Endometrial microvascular endothelial cells (primary cell): ENCODE results near the gene GRIA3. TPM values are rescaled to one million over a fixed set of nuclear protein-coding genes. Genes with fewer than 3 reads are reported as not detected.
"Not testable (repeated sequence)": the region's sequence is repeated elsewhere in the genome, so short reads cannot be mapped to it uniquely, and the experiment has no call there.

Experiments used
- in situ Hi-C: cut with HindIII; loops from 2 replicates; pipeline ENCODE4 v1.10.0; 2017; ENCODE audit warnings: low sequenced_read_pairs, low pct_unique_long_range_greater_than_20kb; ENCODE audit errors: inconsistent ontology term
- total RNA-seq: library from RNA; depleted of rRNA; stranded (reverse); fragments of >200 nt; gene quantifications from one replicate; pipeline ENCODE4 v1.2.3, GENCODE V29; 2015; ENCODE audit errors: inconsistent ontology term

Gene GRIA3
- total RNA-seq, 1 donor from 2014 or later = not detected

DNA sequence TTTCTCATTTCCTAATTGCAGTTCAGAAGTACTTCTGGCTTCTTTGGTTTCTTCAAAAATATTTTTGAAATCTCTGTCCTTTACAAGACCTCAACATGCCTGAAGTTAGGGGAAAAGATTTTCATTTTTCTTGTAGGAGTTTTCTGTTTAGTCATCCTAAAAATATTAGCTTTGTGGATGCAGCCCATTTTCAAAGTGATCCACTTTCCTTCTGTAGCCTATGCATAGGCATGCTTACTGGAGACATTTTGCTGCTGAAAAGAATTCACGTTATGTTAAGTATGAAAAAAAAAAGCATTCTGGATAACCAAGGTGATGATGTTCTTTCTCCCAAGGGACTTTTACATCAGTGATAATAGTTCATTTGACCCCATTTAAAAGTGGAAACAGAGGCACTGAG lies 303.2 kb downstream of the GRIA3 start:
- in situ Hi-C loops = no loop called here

GRCh38 chrX:123487669-123488068 lies 303.6 kb downstream of the GRIA3 start:
- in situ Hi-C loops = no loop called here

DNA sequence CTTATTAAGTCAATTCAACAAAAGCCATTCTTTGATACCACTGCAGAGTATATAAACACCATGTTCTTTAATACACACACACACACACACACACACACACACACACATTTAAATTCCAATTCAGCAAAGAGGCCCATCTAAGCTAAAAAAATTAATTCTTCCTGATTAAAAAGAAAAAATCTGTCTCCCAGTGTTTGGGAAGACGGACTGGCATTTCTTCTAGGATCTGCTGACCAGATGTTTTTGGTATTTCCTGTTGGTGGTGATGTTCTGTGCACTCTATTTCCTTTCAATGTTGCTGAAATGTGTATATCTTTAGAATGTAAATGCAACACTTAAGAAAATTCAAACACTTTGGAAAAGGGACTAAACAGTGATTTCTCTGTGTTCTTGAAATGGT lies 304.9 kb downstream of the GRIA3 start:
- in situ Hi-C loops = no loop called here

- in situ Hi-C loops = no loop called here
These were observed 309.8 kb downstream of the GRIA3 start for GRCh38 chrX:123493857-123494256.

GRCh38 chrX:123499787-123500186 lies 315.7 kb downstream of the GRIA3 start:
- in situ Hi-C loops = no loop called here

DNA sequence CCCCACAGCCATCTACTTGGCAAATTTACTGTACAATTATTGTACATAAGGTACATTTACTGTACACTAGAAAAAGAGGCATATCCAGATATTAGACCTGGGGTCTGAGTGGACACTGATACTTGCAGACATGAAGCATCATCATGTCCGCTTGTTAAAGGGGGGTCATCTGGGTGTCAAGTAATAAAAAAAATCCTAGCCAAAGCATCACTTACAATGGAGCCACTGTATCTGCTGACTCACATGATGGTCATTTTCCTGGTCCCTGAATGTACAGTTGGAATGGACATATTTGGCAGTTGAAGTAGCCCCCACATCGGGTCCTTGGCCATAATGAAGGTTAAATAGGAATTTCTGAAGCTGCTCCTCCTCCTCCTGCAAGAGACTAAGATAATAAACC lies 320.0 kb downstream of the GRIA3 start:
- in situ Hi-C loops = no loop called here

- in situ Hi-C loops = no loop called here
These were observed 320.7 kb downstream of the GRIA3 start for GRCh38 chrX:123504630-123505270.

GRCh38 chrX:123513585-123514278 lies 329.7 kb downstream of the GRIA3 start:
- in situ Hi-C loops = no loop called here

GRCh38 chrX:123514279-123514640 lies 330.2 kb downstream of the GRIA3 start:
- in situ Hi-C loops = not testable (repeated sequence)

- in situ Hi-C loops = no loop called here
These were observed 334.7 kb downstream of the GRIA3 start for GRCh38 chrX:123518791-123519190.

GRCh38 chrX:123525123-123525725 lies 341.1 kb downstream of the GRIA3 start:
- in situ Hi-C loops = no loop called here

DNA sequence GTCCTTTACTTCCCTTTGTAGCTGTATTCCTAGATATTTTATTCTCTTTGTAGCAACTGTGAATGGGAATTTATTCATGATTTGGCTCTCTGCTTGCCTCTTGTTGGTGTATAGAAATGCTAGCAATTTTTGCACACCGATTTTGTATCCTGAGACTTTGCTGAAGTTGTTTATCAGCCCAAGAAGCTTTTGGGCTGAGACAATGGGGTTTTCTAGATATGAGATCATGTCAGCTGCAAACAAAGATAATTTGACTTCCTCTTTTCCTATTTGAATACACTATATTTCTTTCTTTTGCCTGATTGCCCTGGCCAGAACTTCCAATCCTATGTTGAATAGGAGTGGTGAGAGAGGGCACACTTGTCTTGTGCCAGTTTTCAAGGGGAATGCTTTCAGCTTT lies 346.6 kb downstream of the GRIA3 start:
- in situ Hi-C loops = not testable (repeated sequence)
